Measurements from ENCODE around the gene GNRHR.
"Not testable (repeated sequence)": the region's sequence is repeated elsewhere in the genome, so short reads cannot be mapped to it uniquely, and the experiment has no call there.

The GNRHR gene

DNA sequence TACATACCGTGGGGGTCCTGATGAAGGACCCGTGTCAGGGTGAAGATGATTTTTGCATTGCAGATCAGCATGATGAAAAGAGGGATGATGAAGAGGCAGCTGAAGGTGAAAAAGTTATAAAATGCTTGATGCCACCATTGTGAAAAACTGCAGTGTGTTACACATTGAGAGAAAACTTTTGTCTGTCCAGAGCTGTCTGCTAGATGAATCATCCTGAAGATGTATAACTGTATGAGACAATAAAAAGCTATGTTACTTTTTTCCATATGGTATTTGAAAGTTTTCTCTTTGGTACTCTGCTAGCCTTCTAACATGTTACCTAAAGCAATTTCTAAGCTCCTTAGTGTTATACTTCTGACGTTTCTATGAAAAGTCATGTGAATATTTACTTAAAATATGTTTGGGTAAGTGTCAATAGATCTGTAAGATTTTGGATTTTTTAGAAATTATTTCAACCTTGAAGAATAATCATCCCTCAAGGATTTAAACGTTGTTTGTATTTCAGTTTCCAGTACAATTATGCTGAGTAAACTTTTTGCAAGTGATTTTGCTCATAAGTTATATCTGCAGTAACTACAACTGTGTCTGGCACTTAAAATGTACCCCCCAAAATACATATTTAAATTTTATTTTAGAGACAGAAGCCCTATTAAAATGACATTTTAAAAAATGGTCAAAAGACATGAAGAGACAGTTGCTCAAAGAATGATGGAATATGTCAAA, 9.5 kb downstream of the GNRHR start:
- no peak overlapping the region for H3K4me3 ChIP-seq
- no peaks in the 10 kb centered on the region for H3K9me3 ChIP-seq (ENCODE audit: low read depth, low read length)
- no peaks in the 10 kb centered on the region for H3K36me3 ChIP-seq (ENCODE audit: insufficient read depth, low read length)
- DNase-seq (ENCODE audit: low read depth, low spot score): no peak
- TF ChIP-seq EZH2 (IDR thresholded peaks at IDR 0.05) (no peak), POLR2AphosphoS5 (IDR thresholded peaks at IDR 0.05; ENCODE audit: borderline replicate concordance, low read depth, low read length) (no peak), FOXP2 (optimal IDR thresholded peaks at IDR 0.05; ENCODE audit: control extremely low read depth, extremely low read length, insufficient read depth) (no peak)
- H3K9ac ChIP-seq (ENCODE audit: insufficient read length): no peak overlapping the region
- H3K27ac ChIP-seq: no peak overlapping the region

GRCh38 chr4:67743194-67743593, 11.0 kb downstream of the GNRHR start:
- no peak for DNase-seq (ENCODE audit: low read depth, low spot score)
- no peaks in the 10 kb centered on the region for H3K36me3 ChIP-seq (ENCODE audit: insufficient read depth, low read length)
- TF ChIP-seq POLR2AphosphoS5 (IDR thresholded peaks at IDR 0.05; ENCODE audit: borderline replicate concordance, low read depth, low read length) (no peak), EZH2 (IDR thresholded peaks at IDR 0.05) (no peak), FOXP2 (optimal IDR thresholded peaks at IDR 0.05; ENCODE audit: control extremely low read depth, extremely low read length, insufficient read depth) (no peak)
- no peak overlapping the region for H3K9ac ChIP-seq (ENCODE audit: insufficient read length)
- no peak overlapping the region for H3K4me3 ChIP-seq
- no peaks in the 10 kb centered on the region for H3K9me3 ChIP-seq (ENCODE audit: low read depth, low read length)
- H3K27ac ChIP-seq: no peak overlapping the region

- no peaks in the 10 kb centered on the region for H3K9me3 ChIP-seq (ENCODE audit: low read depth, low read length)
- no peaks in the 10 kb centered on the region for H3K36me3 ChIP-seq (ENCODE audit: insufficient read depth, low read length)
- no peak overlapping the region for H3K9ac ChIP-seq (ENCODE audit: insufficient read length)
- no peak overlapping the region for H3K4me3 ChIP-seq
- no peak for TF ChIP-seq FOXP2 (optimal IDR thresholded peaks at IDR 0.05; ENCODE audit: control extremely low read depth, extremely low read length, insufficient read depth)
- no peak for TF ChIP-seq EZH2 (IDR thresholded peaks at IDR 0.05)
- no peak for TF ChIP-seq POLR2AphosphoS5 (IDR thresholded peaks at IDR 0.05; ENCODE audit: borderline replicate concordance, low read depth, low read length)
- H3K27ac ChIP-seq: no peak overlapping the region
- DNase-seq (ENCODE audit: low read depth, low spot score): no peak
Measured at GRCh38 chr4:67736262-67736661, 17.9 kb downstream of the GNRHR start.

- H3K27ac ChIP-seq: no peak overlapping the region
- TF ChIP-seq FOXP2 (optimal IDR thresholded peaks at IDR 0.05; ENCODE audit: control extremely low read depth, extremely low read length, insufficient read depth) (no peak), POLR2AphosphoS5 (IDR thresholded peaks at IDR 0.05; ENCODE audit: borderline replicate concordance, low read depth, low read length) (no peak), EZH2 (IDR thresholded peaks at IDR 0.05) (no peak)
- no peaks in the 10 kb centered on the region for H3K36me3 ChIP-seq (ENCODE audit: insufficient read depth, low read length)
- no peak for DNase-seq (ENCODE audit: low read depth, low spot score)
- H3K9me3 ChIP-seq (ENCODE audit: low read depth, low read length): no peaks in the 10 kb centered on the region
- H3K4me3 ChIP-seq: no peak overlapping the region
- H3K9ac ChIP-seq (ENCODE audit: insufficient read length): no peak overlapping the region
Measured at GRCh38 chr4:67735325-67735724, 18.9 kb downstream of the GNRHR start.

DNA sequence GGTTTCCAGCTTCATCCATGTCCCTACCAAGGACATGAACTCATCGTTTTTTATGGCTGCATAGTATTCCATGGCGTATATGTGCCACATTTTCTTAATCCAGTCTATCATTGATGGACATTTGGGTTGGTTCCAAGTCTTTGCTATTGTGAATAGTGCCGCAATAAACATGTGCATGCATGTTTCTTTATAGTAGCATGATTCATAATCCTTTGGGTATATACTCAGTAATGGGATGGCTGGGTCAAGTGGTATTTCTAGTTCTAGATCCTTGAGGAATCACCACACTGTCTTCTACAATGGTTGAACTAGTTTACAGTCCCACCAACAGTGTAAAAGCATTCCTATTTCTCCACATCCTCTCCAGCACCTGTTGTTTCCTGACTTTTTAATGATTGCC, 23.7 kb downstream of the GNRHR start:
- H3K9me3 ChIP-seq (ENCODE audit: low read depth, low read length); DNase-seq (ENCODE audit: low read depth, low spot score); H3K9ac ChIP-seq (ENCODE audit: insufficient read length); H3K4me3 ChIP-seq; H3K36me3 ChIP-seq (ENCODE audit: insufficient read depth, low read length); H3K27ac ChIP-seq: not testable (repeated sequence)

DNA sequence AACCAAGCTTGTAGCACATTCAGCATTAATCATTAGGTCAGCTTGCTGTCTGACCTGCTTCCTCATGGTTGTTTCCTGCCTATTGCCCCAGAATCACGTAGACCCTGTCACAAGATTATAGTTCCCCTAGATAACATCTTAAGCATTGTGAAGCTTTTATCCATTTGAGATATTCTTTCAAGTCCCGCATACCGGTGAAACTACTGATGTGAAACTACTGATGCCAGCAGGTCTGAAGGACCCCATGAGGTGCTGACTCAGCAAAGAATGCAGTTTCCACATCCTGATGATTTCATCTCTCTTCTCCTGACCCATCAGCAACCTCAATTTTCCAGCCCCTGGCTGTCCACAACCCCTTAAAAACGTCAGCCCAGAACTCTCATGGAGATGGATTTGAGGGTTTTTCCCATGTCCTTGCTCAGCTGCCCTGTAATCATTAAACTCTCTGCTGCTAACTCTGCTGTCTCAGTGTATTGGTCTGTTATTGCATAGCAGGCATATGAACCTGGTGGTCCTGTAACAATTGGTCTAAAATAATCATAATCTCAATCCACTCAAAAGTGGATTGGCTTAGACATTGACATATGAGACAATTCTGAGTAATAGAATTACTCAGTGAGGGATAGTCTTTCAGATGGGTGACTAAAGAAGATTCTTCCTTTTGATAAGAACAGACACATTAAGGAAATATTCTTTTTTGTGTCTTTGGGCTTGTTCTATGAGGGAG, 26.9 kb downstream of the GNRHR start:
- Histone ChIP-seq H3K9me3 (ENCODE audit: low read depth, low read length) (no peaks in the 10 kb centered on the region), H3K36me3 (ENCODE audit: insufficient read depth, low read length) (no peaks in the 10 kb centered on the region; the same call in 1 of the 2 replicates), H3K9ac (ENCODE audit: insufficient read length) (no peak overlapping the region), H3K4me3 (no peak overlapping the region), H3K27ac (no peak overlapping the region)
- DNase-seq (ENCODE audit: low read depth, low spot score): no peak
- no peak for TF ChIP-seq POLR2AphosphoS5 (IDR thresholded peaks at IDR 0.05; ENCODE audit: borderline replicate concordance, low read depth, low read length)
- TF ChIP-seq EZH2 (IDR thresholded peaks at IDR 0.05): no peak
- no peak for TF ChIP-seq FOXP2 (optimal IDR thresholded peaks at IDR 0.05; ENCODE audit: control extremely low read depth, extremely low read length, insufficient read depth)

DNA sequence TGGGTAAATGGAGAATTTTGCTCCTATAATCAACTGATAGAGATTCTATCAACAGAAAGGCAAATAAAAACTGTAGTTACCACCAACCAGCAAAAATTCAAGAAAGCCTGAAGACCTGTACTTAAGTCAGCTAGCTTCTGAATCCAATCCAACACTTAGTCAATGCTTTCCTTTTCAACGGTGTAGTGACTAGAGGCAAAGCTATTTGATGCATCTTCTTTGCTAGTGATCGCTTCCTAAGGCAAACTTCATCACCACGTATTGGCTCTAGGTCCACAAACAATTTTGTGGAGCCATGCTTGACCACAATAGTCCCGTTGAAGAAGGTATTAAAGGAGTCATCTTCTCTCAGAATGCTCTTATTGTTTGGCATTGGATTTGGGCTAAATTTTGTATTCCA, 28.2 kb downstream of the GNRHR start:
- TF ChIP-seq EZH2 (IDR thresholded peaks at IDR 0.05) (no peak), POLR2AphosphoS5 (IDR thresholded peaks at IDR 0.05; ENCODE audit: borderline replicate concordance, low read depth, low read length) (no peak), FOXP2 (optimal IDR thresholded peaks at IDR 0.05; ENCODE audit: control extremely low read depth, extremely low read length, insufficient read depth) (no peak)

DNA sequence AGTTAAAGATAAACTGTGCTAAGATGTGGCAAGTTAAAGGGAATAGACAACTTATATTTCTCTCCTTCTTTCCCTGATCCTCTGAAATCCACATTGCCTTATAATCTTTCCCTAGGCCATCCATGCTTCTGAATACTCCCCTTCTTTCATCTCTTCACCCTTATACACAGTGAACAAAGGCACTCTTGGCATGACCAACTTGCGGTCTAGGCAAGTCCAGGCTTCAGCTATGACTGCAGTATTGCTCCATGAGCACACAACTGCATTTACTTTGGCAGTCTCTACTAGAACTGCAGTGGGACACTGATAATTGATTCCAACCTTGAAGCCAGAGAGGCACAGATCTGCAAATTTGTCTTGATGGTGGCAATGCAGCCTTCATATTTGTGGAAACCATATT, 29.1 kb downstream of the GNRHR start:
- Histone ChIP-seq H3K9ac (ENCODE audit: insufficient read length) (no peak overlapping the region), H3K36me3 (ENCODE audit: insufficient read depth, low read length) (peaks cover 3% of the 10 kb centered on the region), H3K9me3 (ENCODE audit: low read depth, low read length) (no peaks in the 10 kb centered on the region), H3K4me3 (no peak overlapping the region), H3K27ac (no peak overlapping the region)
- DNase-seq (ENCODE audit: low read depth, low spot score): no peak
- no peak for TF ChIP-seq FOXP2 (optimal IDR thresholded peaks at IDR 0.05; ENCODE audit: control extremely low read depth, extremely low read length, insufficient read depth)
- TF ChIP-seq POLR2AphosphoS5 (IDR thresholded peaks at IDR 0.05; ENCODE audit: borderline replicate concordance, low read depth, low read length): no peak
- TF ChIP-seq EZH2 (IDR thresholded peaks at IDR 0.05): no peak

More for the DNA sequence above, 28.2 kb downstream of the GNRHR start:
- Histone ChIP-seq H3K27ac (no peak overlapping the region), H3K9me3 (ENCODE audit: low read depth, low read length) (no peaks in the 10 kb centered on the region), H3K4me3 (no peak overlapping the region), H3K36me3 (ENCODE audit: insufficient read depth, low read length) (peaks cover 3% of the 10 kb centered on the region), H3K9ac (ENCODE audit: insufficient read length) (no peak overlapping the region)
- no peak for DNase-seq (ENCODE audit: low read depth, low spot score)
